OCI-LY7 (cell line): Measurements from ENCODE around the gene LTBP2. TPM values are rescaled to one million over a fixed set of nuclear protein-coding genes. Genes with fewer than 3 reads are reported as not detected.

ENCODE experiments used
- BruUV-seq: library from RNA; stranded (reverse); fragments of 400-500 nt; replicated peaks from 2 replicates; lab custom pipeline; 2021; lab: Mats Ljungman, UMichigan
- CTCF ChIA-PET: fragments of 300-600 bp; sonication (Branson Sonifier 250); formaldehyde crosslinking; loops from one replicate; lab custom pipeline; 2022; ENCODE audit warnings: antibody characterized with exemption; ENCODE audit not compliant: unreplicated experiment; lab: Charles Lee
- POLR2A ChIA-PET: fragments of 300-600 bp; sonication (Branson Sonifier 250); formaldehyde crosslinking; loops from one replicate; lab custom pipeline; 2022; ENCODE audit warnings: antibody characterized with exemption; lab: Charles Lee
- DNase-seq: peaks from one replicate; pipeline ENCODE4 v3.0.0-alpha.2; 2015; ENCODE audit warnings: low spot score
- H2AFZ ChIP-seq: fragments of 200-600 bp; sonication (generic), shearing (Covaris generic); 2 replicates; pipeline ENCODE4 v1.6.1; 2014; ENCODE audit warnings: mild to moderate bottlenecking, antibody characterized with exemption, low read length, moderate library complexity
- H3K27ac ChIP-seq: fragments of 200-600 bp; sonication (generic); 2 replicates; pipeline ENCODE4 v1.5.1; 2014; ENCODE audit warnings: mixed run types, low read depth, mild to moderate bottlenecking, moderate library complexity, low read length, inconsistent platforms; ENCODE audit not compliant: poor library complexity, severe bottlenecking
- H3K36me3 ChIP-seq: fragments of 200-600 bp; sonication (generic); 2 replicates; pipeline ENCODE4 v1.6.1; 2014; ENCODE audit warnings: mild to moderate bottlenecking, antibody characterized with exemption, low read length, moderate library complexity, mixed read lengths; ENCODE audit not compliant: insufficient read depth
- H3K4me1 ChIP-seq: fragments of 200-600 bp; sonication (generic); 2 replicates; pipeline ENCODE4 v1.5.1; 2014; ENCODE audit warnings: mild to moderate bottlenecking, low read length; ENCODE audit not compliant: insufficient read depth, poor library complexity, severe bottlenecking
- H3K4me2 ChIP-seq: fragments of 200-600 bp; sonication (generic); 2 replicates; pipeline ENCODE4 v1.6.1; 2014; ENCODE audit warnings: mild to moderate bottlenecking, low read length
- H3K4me3 ChIP-seq: fragments of 200-600 bp; sonication (generic); 2 replicates; pipeline ENCODE4 v1.5.1; 2014; ENCODE audit warnings: mild to moderate bottlenecking, low read depth, low read length; ENCODE audit not compliant: poor library complexity, severe bottlenecking
- H3K79me2 ChIP-seq: fragments of 200-600 bp; sonication (generic); 2 replicates; pipeline ENCODE4 v1.6.1; 2016; ENCODE audit warnings: low read depth, mild to moderate bottlenecking, low read length, moderate library complexity, mixed read lengths; ENCODE audit not compliant: insufficient read depth
- H3K9me2 ChIP-seq: fragments of 200-600 bp; sonication (generic); 2 replicates; pipeline ENCODE4 v1.6.1; 2016; ENCODE audit warnings: mild to moderate bottlenecking, low read length, mixed read lengths; ENCODE audit not compliant: insufficient read depth
- H3K9me3 ChIP-seq: fragments of 200-600 bp; sonication (generic); 2 replicates; pipeline ENCODE4 v1.6.1; 2014; ENCODE audit warnings: mild to moderate bottlenecking, mixed run types, low read length, mixed read lengths
- H4K20me1 ChIP-seq: fragments of 200-600 bp; sonication (generic); 2 replicates; pipeline ENCODE4 v1.6.1; 2014; ENCODE audit warnings: mild to moderate bottlenecking, antibody characterized with exemption, low read length, moderate library complexity, mixed read lengths; ENCODE audit not compliant: insufficient read depth
- EZH2phosphoT487 ChIP-seq: fragments of 200-600 bp; sonication (generic); IDR thresholded peaks from 2 replicates; pipeline ENCODE4 v1.6.1; 2018; ENCODE audit warnings: low read depth, borderline replicate concordance, mild to moderate bottlenecking, mixed run types, antibody characterized with exemption, low read length, moderate library complexity, mixed read lengths
- intact Hi-C: fragments of 100-400 bp; cut with micrococcal nuclease; formaldehyde crosslinking; loops from one replicate; pipeline ENCODE4 v1.10.0; 2022; ENCODE audit not compliant: unreplicated experiment
- total RNA-seq, 2 experiments: library from RNA; depleted of rRNA in 1 of 2; stranded (reverse); fragments of >200 nt in 1 of 2; shearing (Covaris generic) in 1 of 2; gene quantifications; 2 replicates each; pipeline ENCODE4 v1.2.3, GENCODE V29; 2014 to 2022
- TF ChIP-seq, protein P1 (sequence below): fragments of 200-600 bp; sonication (generic); conservative IDR thresholded peaks from 2 replicates; pipeline ENCODE4 v1.5.1; 2014; ENCODE audit warnings: mild to moderate bottlenecking, antibody characterized with exemption, low read length, moderate library complexity, mixed read lengths

Gene LTBP2
- total RNA-seq, 2 experiments from 2014 or later: 0.15 to 0.25 TPM

DNA sequence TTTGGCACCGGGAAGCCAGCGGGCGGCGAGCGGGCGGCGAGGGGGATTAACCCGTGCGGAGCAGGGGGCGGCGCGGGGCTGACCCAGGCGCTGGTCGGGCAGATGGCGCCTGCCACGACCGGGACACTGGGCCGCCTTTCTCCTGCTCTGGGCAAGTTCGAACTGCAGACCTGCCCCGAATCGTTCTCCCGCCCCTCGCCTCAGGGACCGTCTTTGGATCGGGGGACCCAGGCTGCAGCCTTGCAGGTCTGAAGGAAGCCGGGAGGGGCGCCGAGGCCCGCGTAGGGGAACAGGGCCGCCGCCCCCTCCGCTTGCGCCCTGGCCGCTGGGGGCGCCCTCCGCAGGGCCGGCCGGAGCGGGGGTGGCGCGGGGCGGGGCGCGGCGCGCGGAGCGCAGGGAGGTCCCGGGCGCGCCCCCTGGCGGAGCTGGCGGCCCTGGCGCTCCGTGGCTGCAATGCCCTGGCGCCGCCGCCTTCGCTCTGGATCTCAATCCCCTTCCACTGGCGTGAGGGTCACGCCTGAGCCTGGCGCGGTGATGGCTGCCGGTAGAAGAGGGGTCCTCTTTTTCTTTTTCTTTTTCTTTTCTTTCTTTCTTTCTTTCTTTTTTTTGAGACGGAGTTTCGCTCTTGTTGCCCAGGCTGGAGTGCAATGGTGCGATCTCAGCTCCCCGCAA, 449 bp upstream of the LTBP2 start:
- BruUV-seq: no TSS peak
- no peaks in the 10 kb centered on the region for H3K36me3 ChIP-seq
- TF ChIP-seq, protein P1, sequence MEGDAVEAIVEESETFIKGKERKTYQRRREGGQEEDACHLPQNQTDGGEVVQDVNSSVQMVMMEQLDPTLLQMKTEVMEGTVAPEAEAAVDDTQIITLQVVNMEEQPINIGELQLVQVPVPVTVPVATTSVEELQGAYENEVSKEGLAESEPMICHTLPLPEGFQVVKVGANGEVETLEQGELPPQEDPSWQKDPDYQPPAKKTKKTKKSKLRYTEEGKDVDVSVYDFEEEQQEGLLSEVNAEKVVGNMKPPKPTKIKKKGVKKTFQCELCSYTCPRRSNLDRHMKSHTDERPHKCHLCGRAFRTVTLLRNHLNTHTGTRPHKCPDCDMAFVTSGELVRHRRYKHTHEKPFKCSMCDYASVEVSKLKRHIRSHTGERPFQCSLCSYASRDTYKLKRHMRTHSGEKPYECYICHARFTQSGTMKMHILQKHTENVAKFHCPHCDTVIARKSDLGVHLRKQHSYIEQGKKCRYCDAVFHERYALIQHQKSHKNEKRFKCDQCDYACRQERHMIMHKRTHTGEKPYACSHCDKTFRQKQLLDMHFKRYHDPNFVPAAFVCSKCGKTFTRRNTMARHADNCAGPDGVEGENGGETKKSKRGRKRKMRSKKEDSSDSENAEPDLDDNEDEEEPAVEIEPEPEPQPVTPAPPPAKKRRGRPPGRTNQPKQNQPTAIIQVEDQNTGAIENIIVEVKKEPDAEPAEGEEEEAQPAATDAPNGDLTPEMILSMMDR: peak; percentile 64
- no peak for TF ChIP-seq EZH2phosphoT487
- H4K20me1 ChIP-seq: no peaks in the 10 kb centered on the region
- POLR2A ChIA-PET: interaction anchor here (0.6 kb wide), 2 partner anchors 13 to 1134 kb away, joined by 4 read pairs; no protein-coding TSS in a partner anchor
- peak overlapping the region; percentile 68 for H3K4me3 ChIP-seq
- CTCF ChIA-PET: interaction anchor here (0.6 kb wide), 2 partner anchors 230 to 422 kb away, joined by 3 read pairs; no protein-coding TSS in a partner anchor
- H3K27ac ChIP-seq: no peak overlapping the region
- H2AFZ ChIP-seq: peak overlapping the region; percentile 97
- DNase-seq: peak; percentile 86
- no peaks in the 10 kb centered on the region for H3K9me3 ChIP-seq
- H3K79me2 ChIP-seq: no peaks in the 10 kb centered on the region
- H3K4me2 ChIP-seq: peak overlapping the region; percentile 89
- H3K4me1 ChIP-seq: peaks cover 24% of the 10 kb centered on the region
- H3K9me2 ChIP-seq: no peaks in the 10 kb centered on the region
- intact Hi-C loops: loop anchor here (5.0 kb wide), 1 partner anchor 250 kb away; no protein-coding TSS in a partner anchor

DNA sequence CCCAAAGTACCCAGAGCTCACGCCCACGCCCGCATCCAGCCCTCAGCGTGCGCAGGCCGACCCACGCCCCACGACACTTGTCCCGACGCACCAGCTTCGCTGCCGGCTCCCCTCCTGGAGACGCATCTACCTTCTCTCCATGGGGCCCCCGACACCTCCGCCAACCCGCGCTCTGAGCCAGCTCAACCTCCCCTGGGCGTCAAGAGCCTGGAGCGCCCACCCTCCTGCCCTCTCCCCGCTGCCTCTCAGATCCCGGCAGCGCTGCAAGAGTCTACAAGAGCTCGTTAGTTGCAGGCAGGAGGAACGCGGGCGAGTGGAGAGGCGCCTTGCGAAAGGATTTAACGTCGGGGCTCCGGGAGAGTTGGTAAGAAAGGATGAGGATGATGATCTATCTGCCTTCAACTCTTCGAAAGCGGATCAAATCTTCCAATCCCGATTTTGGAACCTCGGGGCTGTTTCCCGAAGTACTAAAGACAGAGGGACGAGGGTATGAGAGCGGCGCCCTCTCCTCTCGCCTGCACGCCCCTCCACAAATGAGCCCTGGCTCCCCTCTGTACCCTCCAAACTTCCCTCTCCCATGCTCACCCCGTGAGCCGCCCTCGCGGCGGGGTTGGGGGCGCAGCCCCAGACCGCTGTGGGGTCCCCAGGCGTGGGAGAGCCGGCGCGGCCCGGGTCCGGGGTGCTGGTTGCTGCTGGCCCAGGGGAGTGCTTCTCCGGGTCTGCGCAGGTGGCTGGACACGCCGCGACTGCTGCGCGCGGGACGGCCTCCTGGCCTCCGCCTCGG, 979 bp downstream of the LTBP2 start:
- Histone ChIP-seq H3K4me2 (no peak overlapping the region), H2AFZ (no peak overlapping the region), H3K36me3 (no peaks in the 10 kb centered on the region), H4K20me1 (no peaks in the 10 kb centered on the region), H3K9me3 (no peaks in the 10 kb centered on the region), H3K79me2 (no peaks in the 10 kb centered on the region), H3K9me2 (no peaks in the 10 kb centered on the region), H3K4me3 (no peak overlapping the region), H3K4me1 (peaks cover 24% of the 10 kb centered on the region), H3K27ac (no peak overlapping the region)
- TF ChIP-seq EZH2phosphoT487: no peak
- TF ChIP-seq, protein P1: no peak
- no TSS peak for BruUV-seq
- DNase-seq: no peak
- intact Hi-C loops: loop anchor here (5.0 kb wide), 1 partner anchor 249 kb away; no protein-coding TSS in a partner anchor
- ChIA-PET CTCF (no interaction called here), POLR2A (no interaction called here)
